Activated T-cell treated with anti-CD3 and anti-CD28 coated beads, Interleukin-2, amount 50 U/mL, for 4 hours (primary cell): Measurements from ENCODE around the gene B3GAT3. TPM values are rescaled to one million over a fixed set of nuclear protein-coding genes. Genes with fewer than 3 reads are reported as not detected.
"Not testable (repeated sequence)": the region's sequence is repeated elsewhere in the genome, so short reads cannot be mapped to it uniquely, and the experiment has no call there.

Experiments
- ATAC-seq, 2 donors: fragments of 200-7000 bp; cut with Tn5 transposase; one replicate each; pipeline ENCODE4 v1.10.0; 2021
- DNase-seq: peaks from one replicate; pipeline ENCODE4 v3.0.0-alpha.2; 2020
- H3K27me3 Mint-ChIP-seq: one replicate; pipeline ENCODE4 v1.8.0; 2021; ENCODE audit warnings: low read depth, mixed read lengths
- H3K36me3 Mint-ChIP-seq: one replicate; pipeline ENCODE4 v1.8.0; 2022; ENCODE audit warnings: mixed read lengths; ENCODE audit not compliant: insufficient read depth
- H3K4me1 Mint-ChIP-seq: one replicate; pipeline ENCODE4 v1.8.0; 2021; ENCODE audit warnings: low read depth, mixed read lengths
- H3K4me3 Mint-ChIP-seq: one replicate; pipeline ENCODE4 v1.8.0; 2021; ENCODE audit warnings: mild to moderate bottlenecking, moderate library complexity, mixed read lengths
- H3K9me3 Mint-ChIP-seq: one replicate; pipeline ENCODE4 v1.8.0; 2021; ENCODE audit warnings: mixed read lengths
- total RNA-seq, 3 donors: library from RNA; stranded (reverse); gene quantifications; one replicate each; pipeline ENCODE4 v1.2.1, GENCODE V29; 2021

The B3GAT3 gene
- 10 to 100 TPM; 58.2 to 66.2 (median 59.7) TPM for total RNA-seq

GRCh38 chr11:62621567-62622470, at the start of gene B3GAT3:
TSS of gene B3GAT3 (minus strand) at chr11:62621986. CDS start at chr11:62621947, 39 bp downstream.
- Mint-ChIP-seq H3K9me3 (no peaks in the 10 kb centered on the region), H3K27me3 (no peaks in the 10 kb centered on the region)
- peak; percentile 87 to 92 for ATAC-seq

GRCh38 chr11:62671236-62671607, 49.4 kb upstream of the B3GAT3 start:
- Mint-ChIP-seq H3K9me3 (no peaks in the 10 kb centered on the region), H3K36me3 (peaks cover 19% of the 10 kb centered on the region), H3K27me3 (no peaks in the 10 kb centered on the region), H3K4me3 (peak overlapping the region; percentile 98), H3K4me1 (peaks cover 32% of the 10 kb centered on the region)
- ATAC-seq (peak; percentile 7 to 15), DNase-seq (no peak)

More at GRCh38 chr11:62621567-62622470, at the start of gene B3GAT3:
- DNase-seq = peak; percentile 98
- Mint-ChIP-seq H3K4me1 (peaks cover 25% of the 10 kb centered on the region), H3K4me3 (peak within 1 kb of the TSS; percentile 96), H3K36me3 (peaks cover 28% of the 10 kb centered on the region)

- H3K4me3 Mint-ChIP-seq = peak overlapping the region; percentile 98
- ATAC-seq = no peak
- peaks cover 23% of the 10 kb centered on the region for H3K36me3 Mint-ChIP-seq
- H3K27me3 Mint-ChIP-seq = no peaks in the 10 kb centered on the region
- H3K9me3 Mint-ChIP-seq = no peaks in the 10 kb centered on the region
- no peak for DNase-seq
- peaks cover 30% of the 10 kb centered on the region for H3K4me1 Mint-ChIP-seq
These were observed 47.8 kb upstream of the B3GAT3 start for GRCh38 chr11:62669420-62670161.

GRCh38 chr11:62667460-62667859, 45.7 kb upstream of the B3GAT3 start:
- peaks cover 33% of the 10 kb centered on the region for H3K4me1 Mint-ChIP-seq
- H3K36me3 Mint-ChIP-seq = peaks cover 26% of the 10 kb centered on the region
- no peaks in the 10 kb centered on the region for H3K9me3 Mint-ChIP-seq
- ATAC-seq (no peak), DNase-seq (no peak)
- H3K27me3 Mint-ChIP-seq = no peaks in the 10 kb centered on the region
- peak overlapping the region; percentile 98 for H3K4me3 Mint-ChIP-seq

GRCh38 chr11:62666259-62666926, 44.6 kb upstream of the B3GAT3 start:
- peaks cover 30% of the 10 kb centered on the region for H3K4me1 Mint-ChIP-seq
- ATAC-seq (no peak), DNase-seq (no peak)
- H3K4me3 Mint-ChIP-seq = peak overlapping the region; percentile 98
- no peaks in the 10 kb centered on the region for H3K27me3 Mint-ChIP-seq
- peaks cover 26% of the 10 kb centered on the region for H3K36me3 Mint-ChIP-seq
- no peaks in the 10 kb centered on the region for H3K9me3 Mint-ChIP-seq

- peak; percentile 63 for DNase-seq
- peak overlapping the region; percentile 98 for H3K4me3 Mint-ChIP-seq
- peaks cover 30% of the 10 kb centered on the region for H3K4me1 Mint-ChIP-seq
- no peaks in the 10 kb centered on the region for H3K9me3 Mint-ChIP-seq
- H3K36me3 Mint-ChIP-seq = peaks cover 26% of the 10 kb centered on the region
- ATAC-seq = peak; percentile 27 to 38
- H3K27me3 Mint-ChIP-seq = no peaks in the 10 kb centered on the region
These were observed 43.9 kb upstream of the B3GAT3 start for GRCh38 chr11:62665599-62666258.

- Mint-ChIP-seq H3K36me3 (peaks cover 26% of the 10 kb centered on the region), H3K4me1 (peaks cover 26% of the 10 kb centered on the region), H3K9me3 (no peaks in the 10 kb centered on the region)
These were observed 43.4 kb upstream of the B3GAT3 start, which contains the start of the genes C11orf98 and CSKMT for GRCh38 chr11:62665075-62665598. TSS of gene C11orf98 (minus strand) at chr11:62665210. CDS start at chr11:62665169, 41 bp downstream. TSS of gene CSKMT (plus strand) at chr11:62665312. CDS start at chr11:62665880, 568 bp downstream.

GRCh38 chr11:62664405-62665074, 42.8 kb upstream of the B3GAT3 start:
- Mint-ChIP-seq H3K27me3 (no peaks in the 10 kb centered on the region), H3K4me3 (peak overlapping the region; percentile 98), H3K9me3 (no peaks in the 10 kb centered on the region), H3K4me1 (peaks cover 23% of the 10 kb centered on the region), H3K36me3 (peaks cover 25% of the 10 kb centered on the region)
- ATAC-seq = peak; percentile 56 to 64
- peak; percentile 37 for DNase-seq

More at GRCh38 chr11:62665075-62665598, 43.4 kb upstream of the B3GAT3 start, which contains the start of the genes C11orf98 and CSKMT:
- Mint-ChIP-seq H3K27me3 (no peaks in the 10 kb centered on the region), H3K4me3 (peak within 1 kb of the TSS; percentile 98)
- peak; percentile 96 for DNase-seq
- peak; percentile 89 to 91 for ATAC-seq

- Mint-ChIP-seq H3K4me1 (peaks cover 10% of the 10 kb centered on the region), H3K4me3 (no peak overlapping the region), H3K36me3 (no peaks in the 10 kb centered on the region), H3K27me3 (no peaks in the 10 kb centered on the region), H3K9me3 (no peaks in the 10 kb centered on the region)
- ATAC-seq (no peak), DNase-seq (no peak)
These were observed 35.1 kb upstream of the B3GAT3 start for GRCh38 chr11:62656796-62657429.

- Mint-ChIP-seq H3K27me3 (no peaks in the 10 kb centered on the region), H3K4me3 (peak overlapping the region; percentile 52), H3K9me3 (no peaks in the 10 kb centered on the region), H3K36me3 (no peaks in the 10 kb centered on the region), H3K4me1 (peaks cover 13% of the 10 kb centered on the region)
- ATAC-seq = no peak
- DNase-seq = no peak
These were observed 32.5 kb upstream of the B3GAT3 start for GRCh38 chr11:62654297-62654696.

GRCh38 chr11:62652161-62653006, 30.6 kb upstream of the B3GAT3 start:
- peaks cover 2% of the 10 kb centered on the region for H3K36me3 Mint-ChIP-seq
- ATAC-seq = peak; percentile 13 to 18
- no peaks in the 10 kb centered on the region for H3K9me3 Mint-ChIP-seq
- no peaks in the 10 kb centered on the region for H3K27me3 Mint-ChIP-seq
- peak overlapping the region; percentile 91 for H3K4me3 Mint-ChIP-seq
- peaks cover 13% of the 10 kb centered on the region for H3K4me1 Mint-ChIP-seq
- DNase-seq = no peak

- H3K27me3 Mint-ChIP-seq, DNase-seq, H3K9me3 Mint-ChIP-seq, H3K36me3 Mint-ChIP-seq, H3K4me3 Mint-ChIP-seq, ATAC-seq: not testable (repeated sequence)
- peaks cover 23% of the 10 kb centered on the region for H3K4me1 Mint-ChIP-seq
These were observed 28.5 kb upstream of the B3GAT3 start for GRCh38 chr11:62650283-62650682.
